IMR-90 (cell line): ENCODE measurements around the gene TBC1D3B. TPM values are rescaled to one million over a fixed set of nuclear protein-coding genes. Genes with fewer than 3 reads are reported as not detected.

Source experiments
- ATAC-seq: fragments of 200-7000 bp; cut with Tn5 transposase; 2 replicates; pipeline ENCODE4 v1.9.1; 2020; ENCODE audit warnings: low read depth, mild to moderate bottlenecking, moderate library complexity
- BruUV-seq: library from RNA; stranded (reverse); fragments of 400-500 nt; replicated peaks from 2 replicates; lab custom pipeline; 2021; lab: Mats Ljungman, UMichigan
- CTCF ChIA-PET: fragments of 300-600 bp; formaldehyde crosslinking; extraction: SDS; loops from one replicate; lab custom pipeline; 2021; ENCODE audit warnings: antibody characterized with exemption; lab: Yijun Ruan, JAX
- POLR2A ChIA-PET: fragments of 300-600 bp; sonication (Branson Sonifier 250); formaldehyde crosslinking; loops from one replicate; lab custom pipeline; 2022; ENCODE audit warnings: antibody characterized with exemption; ENCODE audit not compliant: unreplicated experiment; lab: Charles Lee
- DNase-seq: peaks from one replicate; pipeline ENCODE4 v3.0.0; 2013
- H2AFZ ChIP-seq: replicated peaks from 2 replicates; pipeline ENCODE3; 2013; ENCODE audit warnings: low read length, mild to moderate bottlenecking; ENCODE audit not compliant: poor library complexity
- H2AK5ac ChIP-seq: 2 replicates; pipeline ENCODE4 v1.6.1; 2013; ENCODE audit warnings: low read depth, low read length, inconsistent platforms
- H2AK9ac ChIP-seq: replicated peaks from 2 replicates; pipeline ENCODE3; 2013; ENCODE audit warnings: mild to moderate bottlenecking, low read depth, low read length, moderate library complexity; ENCODE audit not compliant: poor library complexity
- H2BK120ac ChIP-seq: 2 replicates; pipeline ENCODE4 v1.6.1; 2013; ENCODE audit warnings: low read depth, low read length, inconsistent platforms
- H2BK15ac ChIP-seq: 3 replicates; pipeline ENCODE4 v1.6.1; 2013; ENCODE audit warnings: low read depth, low read length, inconsistent platforms
- H2BK20ac ChIP-seq: 2 replicates; pipeline ENCODE4 v1.6.1; 2013; ENCODE audit warnings: low read depth, mild to moderate bottlenecking, inconsistent platforms, low read length, moderate library complexity
- H2BK5ac ChIP-seq: 2 replicates; pipeline ENCODE4 v1.6.1; 2013; ENCODE audit warnings: mild to moderate bottlenecking, low read depth, low read length, inconsistent platforms; ENCODE audit not compliant: poor library complexity, severe bottlenecking
- H3K14ac ChIP-seq: replicated peaks from 2 replicates; pipeline ENCODE4 v1.6.1; 2013; ENCODE audit warnings: low read depth, low read length, inconsistent platforms
- H3K18ac ChIP-seq: 2 replicates; pipeline ENCODE4 v1.6.1; 2013; ENCODE audit warnings: low read depth, low read length, control low read depth
- H3K23ac ChIP-seq: 2 replicates; pipeline ENCODE4 v1.6.1; 2013; ENCODE audit warnings: low read depth, low read length, inconsistent platforms
- H3K27ac ChIP-seq: 2 replicates; pipeline ENCODE4 v1.5.1; 2013; ENCODE audit warnings: mild to moderate bottlenecking, control low read depth, low read length; ENCODE audit not compliant: insufficient read depth
- H3K27me3 ChIP-seq: 2 replicates; pipeline ENCODE4 v1.6.1; 2013; ENCODE audit warnings: low read length; ENCODE audit not compliant: control insufficient read depth, insufficient read depth
- H3K36me3 ChIP-seq: 2 replicates; pipeline ENCODE4 v1.6.1; 2013; ENCODE audit warnings: low read length, mixed read lengths; ENCODE audit not compliant: control insufficient read depth, insufficient read depth
- H3K4ac ChIP-seq: 2 replicates; pipeline ENCODE4 v1.6.1; 2013; ENCODE audit warnings: low read depth, low read length, inconsistent platforms
- H3K4me1 ChIP-seq: 2 replicates; pipeline ENCODE4 v1.6.1; 2013; ENCODE audit warnings: low read length, mixed read lengths; ENCODE audit not compliant: control insufficient read depth, insufficient read depth
- H3K4me2 ChIP-seq: 2 replicates; pipeline ENCODE4 v1.6.1; 2013; ENCODE audit warnings: low read depth, mild to moderate bottlenecking, control low read depth, low read length, moderate library complexity
- H3K4me3 ChIP-seq: 2 replicates; pipeline ENCODE4 v1.5.1; 2013; ENCODE audit warnings: low read depth, mild to moderate bottlenecking, control low read depth, low read length, moderate library complexity; ENCODE audit not compliant: insufficient read depth
- H3K56ac ChIP-seq: 2 replicates; pipeline ENCODE4 v1.6.1; 2013; ENCODE audit warnings: low read length, inconsistent platforms; ENCODE audit not compliant: insufficient read depth; ENCODE audit errors: extremely low read depth
- H3K79me1 ChIP-seq, 2 experiments: 2 replicates each; pipeline ENCODE4 v1.6.1; 2013; ENCODE audit warnings: low read length in 2 of 2, inconsistent platforms in 1 of 2, low read depth in 1 of 2
- H3K9ac ChIP-seq: 2 replicates; pipeline ENCODE4 v1.6.1; 2013; ENCODE audit warnings: low read depth, low read length, control low read depth
- H3K9me1 ChIP-seq: 2 replicates; pipeline ENCODE4 v1.6.1; 2013; ENCODE audit warnings: low read length, inconsistent platforms; ENCODE audit not compliant: insufficient read depth
- H3K9me3 ChIP-seq: 2 replicates; pipeline ENCODE4 v1.6.1; 2013; ENCODE audit warnings: low read length; ENCODE audit not compliant: control insufficient read depth, insufficient read depth
- H4K20me1 ChIP-seq: 2 replicates; pipeline ENCODE4 v1.6.1; 2013; ENCODE audit warnings: low read length, inconsistent platforms; ENCODE audit not compliant: insufficient read depth
- H4K5ac ChIP-seq: 2 replicates; pipeline ENCODE4 v1.6.1; 2013; ENCODE audit warnings: mild to moderate bottlenecking, low read depth, low read length, control low read depth
- H4K8ac ChIP-seq, 2 experiments: 2 replicates each; pipeline ENCODE4 v1.6.1; 2013; ENCODE audit warnings: low read depth in 2 of 2, low read length in 2 of 2, control low read depth in 1 of 2, inconsistent platforms in 1 of 2
- H4K91ac ChIP-seq: 2 replicates; pipeline ENCODE4 v1.6.1; 2013; ENCODE audit warnings: low read depth, low read length, inconsistent platforms; ENCODE audit not compliant: insufficient read depth
- BHLHE40 ChIP-seq: fragments of 150-350 bp; IDR thresholded peaks from 2 replicates; pipeline ENCODE4 v1.6.1; 2016; ENCODE audit warnings: mild to moderate bottlenecking, low read depth, low read length
- FOS ChIP-seq: fragments of 150-350 bp; IDR thresholded peaks from 2 replicates; pipeline ENCODE4 v1.6.1; 2016; ENCODE audit warnings: low read depth, low read length
- MAFK ChIP-seq: IDR thresholded peaks from 2 replicates; pipeline ENCODE4 v1.6.1; 2012; ENCODE audit warnings: low read depth, low read length, improper control_type of control experiment
- MAZ ChIP-seq: IDR thresholded peaks from 2 replicates; pipeline ENCODE4 v1.6.1; 2012; ENCODE audit warnings: low read depth, mild to moderate bottlenecking, low read length, improper control_type of control experiment, moderate library complexity, borderline replicate concordance
- POLR2A ChIP-seq: IDR thresholded peaks from 2 replicates; pipeline ENCODE4 v1.6.1; 2012; ENCODE audit warnings: mild to moderate bottlenecking, low read depth, low read length
- RAD21 ChIP-seq: IDR thresholded peaks from 2 replicates; pipeline ENCODE4 v1.6.1; 2012; ENCODE audit warnings: low read length, improper control_type of control experiment
- SMC3 ChIP-seq: fragments of 150-350 bp; IDR thresholded peaks from 2 replicates; pipeline ENCODE4 v1.6.1; 2016; ENCODE audit warnings: low read depth, mild to moderate bottlenecking, antibody characterized with exemption, low read length, moderate library complexity
- WGBS, 2 experiments: methylation state at CpG; one replicate each; pipeline versions ENCODE4 v1.1.5 to v1.1.7; 2013; ENCODE audit warnings: missing lambda C conversion rate in 2 of 2; ENCODE audit not compliant: insufficient read length in 1 of 2; ENCODE audit errors: extremely low coverage in 2 of 2; 5-methylcytosine and 5-hydroxymethylcytosine counted together
- dilution Hi-C: fragments of 300-500 bp; cut with HindIII; formaldehyde crosslinking; loops from one replicate; pipeline ENCODE4 v1.14.3; 2018; ENCODE audit warnings: low sequenced_read_pairs; ENCODE audit not compliant: unreplicated experiment
- in situ Hi-C: fragments of 300-500 bp; cut with MboI; formaldehyde crosslinking; loops from 3 replicates; pipeline ENCODE4 v1.14.3; 2019; ENCODE audit warnings: low sequenced_read_pairs, inconsistent platforms, mixed read lengths
- intact Hi-C: fragments of 100-400 bp; cut with micrococcal nuclease; formaldehyde crosslinking; loops from 2 replicates; pipeline ENCODE4 v1.10.0; 2022
- polyA plus RNA-seq, 3 experiments: library from polyadenylated mRNA; depleted of rRNA; stranded (reverse); fragments of >200 nt; gene quantifications; 2 replicates each; pipeline ENCODE4 v1.2.3, GENCODE V29; 2012; ENCODE audit warnings: low replicate concordance in 1 of 3
- total RNA-seq: library from RNA; depleted of rRNA; stranded (reverse); fragments of >200 nt; gene quantifications from 2 replicates; pipeline ENCODE4 v1.2.3, GENCODE V29; 2012

The TBC1D3B gene
- total and polyA plus RNA-seq, 2 of the 4 experiments (the other 2 are of a cell fraction): 0.94 TPM; not detected in 1

- Histone ChIP-seq H4K5ac (no peak overlapping the region), H3K27ac (no peak overlapping the region), H3K27me3 (peaks cover 3% of the 10 kb centered on the region), H3K4me2 (no peak overlapping the region), H4K91ac (no peak overlapping the region), H3K18ac (no peak overlapping the region), H3K14ac (no peak overlapping the region), H3K4me1 (no peaks in the 10 kb centered on the region), H3K56ac (no peak overlapping the region), H3K4me3 (no peak overlapping the region), H2AK9ac (no peak overlapping the region), H2BK120ac (no peak overlapping the region), H2BK15ac (no peak overlapping the region), H3K4ac (no peak overlapping the region), H3K23ac (no peak overlapping the region), H3K9me1 (no peaks in the 10 kb centered on the region), H3K9ac (no peak overlapping the region), H2AFZ (no peak overlapping the region), H3K36me3 (no peaks in the 10 kb centered on the region), H3K79me1 (no peaks in the 10 kb centered on the region), H2BK20ac (no peak overlapping the region), H4K8ac (no peak overlapping the region), H2BK5ac (no peak overlapping the region), H3K9me3 (no peaks in the 10 kb centered on the region), H2AK5ac (no peak overlapping the region), H4K20me1 (no peaks in the 10 kb centered on the region)
- POLR2A ChIA-PET: no interaction called here
- WGBS, 2 experiments: no CpG with 5 or more reads among the region's 5 CpGs
- no peak for ATAC-seq
- DNase-seq: no peak
- dilution Hi-C loops (no loop called here), in situ Hi-C loops (loop anchor here (5.0 kb wide), 1 partner anchor 173 kb away; no protein-coding TSS in a partner anchor), intact Hi-C loops (loop anchor here (5.0 to 10.0 kb wide), 2 partner anchors 57 to 80 kb away; partner anchors contain the start of gene CCL18)
- no TSS peak for BruUV-seq
- TF ChIP-seq MAFK (no peak), SMC3 (no peak), BHLHE40 (no peak), FOS (no peak), MAZ (no peak), RAD21 (no peak), POLR2A (no peak)
- CTCF ChIA-PET: interaction anchor here (1.8 kb wide), 1 partner anchor 9 kb away, joined by 5 read pairs; no protein-coding TSS in a partner anchor
Observed at GRCh38 chr17:36144981-36145729, 31.3 kb downstream of the TBC1D3B start.
